ENCODE data around the gene EIF4EBP3.

EIF4EBP3 gene

DNA sequence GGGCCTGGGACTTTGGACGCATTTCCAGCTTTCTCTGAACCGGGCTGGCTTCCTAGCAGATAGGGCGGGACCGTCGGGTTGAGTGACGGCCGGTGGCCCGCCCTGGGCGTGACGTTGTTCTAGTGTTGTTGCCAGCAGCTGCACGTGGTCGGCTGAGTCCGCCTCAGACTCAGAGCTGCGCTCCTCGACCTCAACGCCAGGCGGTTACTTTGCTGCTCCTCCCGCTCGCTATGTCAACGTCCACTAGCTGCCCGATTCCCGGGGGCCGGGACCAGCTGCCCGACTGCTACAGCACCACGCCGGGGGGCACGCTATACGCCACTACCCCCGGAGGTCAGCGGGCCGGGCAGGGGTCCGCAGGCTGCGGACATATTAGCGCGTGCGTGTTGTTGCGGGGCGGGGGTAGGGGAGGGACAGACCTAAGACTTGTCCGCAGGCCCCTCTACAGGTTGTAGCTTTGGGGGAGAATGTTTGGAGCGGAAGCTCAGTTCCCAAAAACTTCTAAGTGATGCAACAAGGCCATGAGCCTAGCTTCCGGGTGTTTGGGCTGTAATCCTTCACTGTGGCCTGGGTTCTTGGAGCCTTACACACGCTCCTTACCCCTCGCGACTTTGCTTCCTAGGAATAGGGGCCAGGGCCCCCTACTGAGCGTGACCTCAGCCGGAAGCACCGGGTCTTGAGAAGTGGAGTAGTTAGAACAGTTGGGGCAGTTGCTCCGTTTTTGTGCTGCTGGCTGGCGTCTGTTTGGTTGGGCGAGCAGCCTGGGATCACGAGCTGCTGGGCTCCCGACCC, at the start of gene EIF4EBP3:
TSS of gene EIF4EBP3 (plus strand) at position 155 of the 792 bp plus-strand sequence. CDS start at position 231, 76 bp downstream.
- peaks cover 48% of the 10 kb centered on the region; the same call in 1 of the 2 replicates for H3K36me3 ChIP-seq (ENCODE audit: insufficient read depth, low read length)
- H3F3A ChIP-seq (ENCODE audit: low read depth), result no peaks in the 10 kb centered on the region
- peak within 1 kb of the TSS; percentile 75 for H3K9ac ChIP-seq (ENCODE audit: low read depth, low read length, poor library complexity, severe bottlenecking)
- no peaks in the 10 kb centered on the region for H3K9me3 ChIP-seq (ENCODE audit: insufficient read depth, low read depth, low read length)
- H2AFZ ChIP-seq (ENCODE audit: low read length), result 0 out of 2 replicates have a peak within 1 kb of the TSS, but pooled peaks have one; percentile 65
- H3K9me2 ChIP-seq (replicated peaks; ENCODE audit: low read depth, low read length), result no peaks in the 10 kb centered on the region
- no peaks in the 10 kb centered on the region for H3K27me3 ChIP-seq (ENCODE audit: insufficient read depth, low read length, poor library complexity, severe bottlenecking)
- peaks cover under 1% of the 10 kb centered on the region for H3K4me1 ChIP-seq (ENCODE audit: insufficient read depth, low read length, poor library complexity, severe bottlenecking)
- no peaks in the 10 kb centered on the region for H4K20me1 ChIP-seq (ENCODE audit: insufficient read depth, low read length, poor library complexity, severe bottlenecking)
- peak within 1 kb of the TSS; percentile 74 for H3K4me3 ChIP-seq (ENCODE audit: low read length, poor library complexity, severe bottlenecking)
- TF ChIP-seq EZH2phosphoT487 (IDR thresholded peaks at IDR 0.05; ENCODE audit: borderline replicate concordance), result no peak
- TF ChIP-seq, protein P1, sequence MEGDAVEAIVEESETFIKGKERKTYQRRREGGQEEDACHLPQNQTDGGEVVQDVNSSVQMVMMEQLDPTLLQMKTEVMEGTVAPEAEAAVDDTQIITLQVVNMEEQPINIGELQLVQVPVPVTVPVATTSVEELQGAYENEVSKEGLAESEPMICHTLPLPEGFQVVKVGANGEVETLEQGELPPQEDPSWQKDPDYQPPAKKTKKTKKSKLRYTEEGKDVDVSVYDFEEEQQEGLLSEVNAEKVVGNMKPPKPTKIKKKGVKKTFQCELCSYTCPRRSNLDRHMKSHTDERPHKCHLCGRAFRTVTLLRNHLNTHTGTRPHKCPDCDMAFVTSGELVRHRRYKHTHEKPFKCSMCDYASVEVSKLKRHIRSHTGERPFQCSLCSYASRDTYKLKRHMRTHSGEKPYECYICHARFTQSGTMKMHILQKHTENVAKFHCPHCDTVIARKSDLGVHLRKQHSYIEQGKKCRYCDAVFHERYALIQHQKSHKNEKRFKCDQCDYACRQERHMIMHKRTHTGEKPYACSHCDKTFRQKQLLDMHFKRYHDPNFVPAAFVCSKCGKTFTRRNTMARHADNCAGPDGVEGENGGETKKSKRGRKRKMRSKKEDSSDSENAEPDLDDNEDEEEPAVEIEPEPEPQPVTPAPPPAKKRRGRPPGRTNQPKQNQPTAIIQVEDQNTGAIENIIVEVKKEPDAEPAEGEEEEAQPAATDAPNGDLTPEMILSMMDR (conservative IDR thresholded peaks at IDR 0.05; ENCODE audit: low read length), result no peak
- H3K4me2 ChIP-seq (ENCODE audit: low read depth, low read length, poor library complexity, severe bottlenecking), result peak within 1 kb of the TSS; percentile 75
- H3K79me2 ChIP-seq (ENCODE audit: insufficient read depth, low read length), result peaks cover 2% of the 10 kb centered on the region; the same call in 1 of the 2 replicates

GRCh38 chr5:140497897-140498296, 49.6 kb upstream of the EIF4EBP3 start:
- no peak overlapping the region for H3K4me3 ChIP-seq (ENCODE audit: low read length, poor library complexity, severe bottlenecking)
- no peaks in the 10 kb centered on the region for H3F3A ChIP-seq (ENCODE audit: low read depth)
- H3K36me3 ChIP-seq (ENCODE audit: insufficient read depth, low read length), result peaks cover 35% of the 10 kb centered on the region; the same call in 1 of the 2 replicates
- H3K27me3 ChIP-seq (ENCODE audit: insufficient read depth, low read length, poor library complexity, severe bottlenecking), result no peaks in the 10 kb centered on the region
- H3K9me3 ChIP-seq (ENCODE audit: insufficient read depth, low read depth, low read length), result no peaks in the 10 kb centered on the region
- H4K20me1 ChIP-seq (ENCODE audit: insufficient read depth, low read length, poor library complexity, severe bottlenecking), result no peaks in the 10 kb centered on the region
- H3K79me2 ChIP-seq (ENCODE audit: insufficient read depth, low read length), result no peaks in the 10 kb centered on the region
- H3K4me1 ChIP-seq (ENCODE audit: insufficient read depth, low read length, poor library complexity, severe bottlenecking), result no peaks in the 10 kb centered on the region
- H3K9ac ChIP-seq (ENCODE audit: low read depth, low read length, poor library complexity, severe bottlenecking), result no peak overlapping the region
- H2AFZ ChIP-seq (ENCODE audit: low read length), result no peak overlapping the region
- TF ChIP-seq EZH2phosphoT487 (IDR thresholded peaks at IDR 0.05; ENCODE audit: borderline replicate concordance), result no peak
- TF ChIP-seq, protein P1 (conservative IDR thresholded peaks at IDR 0.05; ENCODE audit: low read length), result no peak
- H3K9me2 ChIP-seq (replicated peaks; ENCODE audit: low read depth, low read length), result no peaks in the 10 kb centered on the region
- no peak overlapping the region for H3K4me2 ChIP-seq (ENCODE audit: low read depth, low read length, poor library complexity, severe bottlenecking)

DNA sequence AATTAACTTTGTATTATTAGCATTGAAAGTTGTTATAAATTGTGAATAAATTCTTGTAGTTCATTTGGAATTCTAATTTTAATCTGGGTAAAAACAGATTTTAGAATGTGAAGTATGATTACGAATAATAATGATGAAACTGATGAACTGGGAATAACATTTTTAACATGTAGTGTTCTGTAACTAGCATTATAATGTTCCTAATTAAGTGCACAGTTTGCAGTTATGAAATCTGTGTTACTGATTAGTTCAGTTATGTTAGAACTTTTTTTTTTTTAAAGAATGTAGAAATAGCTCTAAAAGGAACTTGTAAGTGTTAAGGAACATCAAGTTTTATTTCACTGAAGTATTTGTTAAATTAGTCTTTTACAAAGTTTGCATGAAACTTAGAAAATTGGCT, 48.9 kb upstream of the EIF4EBP3 start:
- no peaks in the 10 kb centered on the region for H3K79me2 ChIP-seq (ENCODE audit: insufficient read depth, low read length)
- H3K4me1 ChIP-seq (ENCODE audit: insufficient read depth, low read length, poor library complexity, severe bottlenecking), result no peaks in the 10 kb centered on the region
- no peaks in the 10 kb centered on the region for H3K9me3 ChIP-seq (ENCODE audit: insufficient read depth, low read depth, low read length)
- H3K9ac ChIP-seq (ENCODE audit: low read depth, low read length, poor library complexity, severe bottlenecking), result no peak overlapping the region
- no peaks in the 10 kb centered on the region for H3K27me3 ChIP-seq (ENCODE audit: insufficient read depth, low read length, poor library complexity, severe bottlenecking)
- TF ChIP-seq, protein P1 (conservative IDR thresholded peaks at IDR 0.05; ENCODE audit: low read length), result no peak
- no peak for TF ChIP-seq EZH2phosphoT487 (IDR thresholded peaks at IDR 0.05; ENCODE audit: borderline replicate concordance)
- no peak overlapping the region for H3K4me3 ChIP-seq (ENCODE audit: low read length, poor library complexity, severe bottlenecking)
- no peaks in the 10 kb centered on the region for H4K20me1 ChIP-seq (ENCODE audit: insufficient read depth, low read length, poor library complexity, severe bottlenecking)
- H2AFZ ChIP-seq (ENCODE audit: low read length), result no peak overlapping the region
- H3K36me3 ChIP-seq (ENCODE audit: insufficient read depth, low read length), result peaks cover 38% of the 10 kb centered on the region; the same call in 1 of the 2 replicates
- no peaks in the 10 kb centered on the region for H3K9me2 ChIP-seq (replicated peaks; ENCODE audit: low read depth, low read length)
- H3K4me2 ChIP-seq (ENCODE audit: low read depth, low read length, poor library complexity, severe bottlenecking), result no peak overlapping the region
- no peaks in the 10 kb centered on the region for H3F3A ChIP-seq (ENCODE audit: low read depth)
